K562 treated with DMSO at 1 percent for 24 hours (cell line): ENCODE data around the gene NRBF2. TPM values are rescaled to one million over a fixed set of nuclear protein-coding genes. Genes with fewer than 3 reads are reported as not detected.

Source experiments
- total RNA-seq: library from RNA; unstranded; fragments of 300-600 nt; gene quantifications from 2 replicates; pipeline ENCODE4 v1.2.3, GENCODE V29; 2022; ENCODE audit warnings: low read depth; ENCODE audit not compliant: insufficient read depth

The NRBF2 gene
- 25.0 and 28.8 TPM in 2 replicates for total RNA-seq

GRCh38 chr10:63133056-63133820 lies at the start of gene NRBF2:
TSS of gene NRBF2 (plus strand) at chr10:63133328. CDS start at chr10:63133471, 143 bp downstream.

